Cardiac muscle cell (in vitro differentiated cells and primary cell): ENCODE data around the gene MKRN1. TPM values are rescaled to one million over a fixed set of nuclear protein-coding genes. Genes with fewer than 3 reads are reported as not detected.

ENCODE experiments used
- DNase-seq, 2 donors: peaks; one replicate each; pipeline versions ENCODE4 v3.0.0 to v3.0.0-alpha.2; 2010 to 2017; ENCODE audit warnings: low read depth in 1 of 2, low spot score in 1 of 2
- H3K27ac ChIP-seq: fragments of 200-600 bp; sonication (generic); 2 replicates; pipeline ENCODE4 v1.5.1; 2016
- H3K27me3 ChIP-seq: fragments of 200-600 bp; sonication (generic); 2 replicates; pipeline ENCODE4 v1.6.0; 2016; ENCODE audit warnings: control low read depth
- H3K36me3 ChIP-seq: fragments of 200-600 bp; sonication (generic); 2 replicates; pipeline ENCODE4 v1.5.1; 2016; ENCODE audit warnings: control low read depth
- H3K4me1 ChIP-seq: fragments of 200-600 bp; sonication (generic); 2 replicates; pipeline ENCODE4 v1.8.1; 2017; ENCODE audit warnings: low read depth, mild to moderate bottlenecking, mixed run types
- H3K4me3 ChIP-seq: fragments of 200-600 bp; sonication (generic); 2 replicates; pipeline ENCODE4 v1.5.1; 2016; ENCODE audit warnings: mild to moderate bottlenecking
- H3K9me3 ChIP-seq: fragments of 200-600 bp; sonication (generic); 2 replicates; pipeline ENCODE4 v1.5.1; 2017; ENCODE audit warnings: low read depth, mild to moderate bottlenecking, control low read depth
- polyA plus RNA-seq: library from polyadenylated mRNA; unstranded; fragments of >200 nt; fragmentation: Nextera tagmentation; extraction: Ambion mirVana; gene quantifications from 2 replicates; pipeline ENCODE4 v1.2.1, GENCODE V29; 2016
- total RNA-seq: library from RNA; depleted of rRNA; stranded (reverse); fragments of >200 nt; gene quantifications from 2 replicates; pipeline ENCODE4 v1.2.3, GENCODE V29; 2016
- TF ChIP-seq, protein P1 (sequence below): IDR thresholded peaks from 2 replicates; pipeline ENCODE4 v1.5.1; 2012; ENCODE audit warnings: low read depth, mild to moderate bottlenecking, low read length

The MKRN1 gene
- total and polyA plus RNA-seq, 2 experiments from 2014 or later, result 156 to 247 TPM

DNA sequence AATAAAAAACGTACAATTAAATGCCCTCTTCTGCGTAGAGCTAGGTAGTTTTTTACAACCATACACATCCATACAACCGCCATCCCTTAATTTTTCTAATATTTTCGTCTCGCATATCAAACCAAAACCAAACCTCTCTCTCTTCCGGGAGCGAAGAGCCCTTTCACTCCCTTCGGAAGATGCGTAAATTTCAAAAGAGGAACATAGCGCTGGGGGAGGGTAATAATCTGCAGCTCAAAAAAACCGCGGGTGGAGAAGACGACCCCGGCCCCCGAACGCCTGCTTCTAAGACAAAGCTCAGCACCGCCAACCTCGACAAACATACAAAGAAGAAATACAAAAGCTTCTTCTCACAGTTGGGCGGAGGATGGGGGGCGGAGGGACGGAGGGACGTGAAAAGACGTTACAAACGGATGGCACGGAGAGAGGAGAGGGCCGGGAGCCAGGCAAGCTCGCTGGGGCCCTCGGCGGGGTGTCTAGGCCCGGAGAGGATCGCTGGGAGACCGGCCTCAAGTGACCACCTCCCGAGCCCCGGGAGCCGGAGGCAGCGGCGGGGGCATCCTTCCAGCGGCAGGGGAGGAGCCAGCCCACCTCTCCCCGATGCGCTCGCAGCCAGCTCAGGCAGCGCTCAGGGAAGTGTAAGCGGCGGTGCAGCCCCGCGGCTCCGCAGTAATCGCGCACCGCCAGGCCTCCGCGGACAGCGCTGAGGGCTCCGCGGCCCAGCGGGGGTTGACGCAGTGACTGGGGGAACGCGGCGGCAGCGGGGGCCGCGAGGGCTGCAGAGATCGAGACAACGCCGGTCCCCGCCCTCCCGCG lies 851 bp downstream of the MKRN1 start:
- Histone ChIP-seq H3K4me1 (peaks cover 13% of the 10 kb centered on the region), H3K27me3 (no peaks in the 10 kb centered on the region), H3K27ac (peak overlapping the region; percentile 96), H3K4me3 (peak overlapping the region; percentile 90), H3K36me3 (no peaks in the 10 kb centered on the region), H3K9me3 (no peaks in the 10 kb centered on the region)
- TF ChIP-seq, protein P1, sequence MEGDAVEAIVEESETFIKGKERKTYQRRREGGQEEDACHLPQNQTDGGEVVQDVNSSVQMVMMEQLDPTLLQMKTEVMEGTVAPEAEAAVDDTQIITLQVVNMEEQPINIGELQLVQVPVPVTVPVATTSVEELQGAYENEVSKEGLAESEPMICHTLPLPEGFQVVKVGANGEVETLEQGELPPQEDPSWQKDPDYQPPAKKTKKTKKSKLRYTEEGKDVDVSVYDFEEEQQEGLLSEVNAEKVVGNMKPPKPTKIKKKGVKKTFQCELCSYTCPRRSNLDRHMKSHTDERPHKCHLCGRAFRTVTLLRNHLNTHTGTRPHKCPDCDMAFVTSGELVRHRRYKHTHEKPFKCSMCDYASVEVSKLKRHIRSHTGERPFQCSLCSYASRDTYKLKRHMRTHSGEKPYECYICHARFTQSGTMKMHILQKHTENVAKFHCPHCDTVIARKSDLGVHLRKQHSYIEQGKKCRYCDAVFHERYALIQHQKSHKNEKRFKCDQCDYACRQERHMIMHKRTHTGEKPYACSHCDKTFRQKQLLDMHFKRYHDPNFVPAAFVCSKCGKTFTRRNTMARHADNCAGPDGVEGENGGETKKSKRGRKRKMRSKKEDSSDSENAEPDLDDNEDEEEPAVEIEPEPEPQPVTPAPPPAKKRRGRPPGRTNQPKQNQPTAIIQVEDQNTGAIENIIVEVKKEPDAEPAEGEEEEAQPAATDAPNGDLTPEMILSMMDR, result no peak
- peak; percentile 47 to 71 for DNase-seq

DNA sequence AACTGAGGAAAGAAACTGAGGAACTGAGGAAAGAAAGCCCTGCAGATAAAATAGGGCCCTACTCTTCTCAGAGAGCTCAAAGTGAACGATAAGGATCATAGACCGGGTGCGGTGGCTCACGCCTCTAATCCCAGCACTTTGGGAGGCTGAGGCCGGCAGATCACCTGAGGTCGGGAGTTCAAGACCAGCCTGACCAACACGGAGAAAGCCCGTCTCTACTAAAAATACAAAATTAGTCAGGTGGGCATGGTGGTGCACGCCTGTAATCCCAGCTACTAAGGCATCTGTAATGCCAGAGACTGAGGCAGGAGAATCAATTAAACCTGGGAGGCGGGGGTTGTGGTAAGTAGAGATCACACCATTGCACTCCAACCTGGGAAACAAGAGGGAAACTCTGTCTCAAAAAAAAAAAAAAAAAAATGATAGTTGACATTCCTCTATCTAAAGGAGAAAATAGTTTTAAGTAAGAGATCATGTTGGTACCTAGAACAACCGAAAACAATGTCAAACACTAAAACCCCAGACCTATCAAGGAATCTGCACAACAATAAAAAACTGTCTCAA lies 2.5 kb downstream of the MKRN1 start:
- TF ChIP-seq, protein P1, result no peak
- peak overlapping the region; percentile 90 for H3K4me3 ChIP-seq
- H3K27ac ChIP-seq, result no peak overlapping the region

DNA sequence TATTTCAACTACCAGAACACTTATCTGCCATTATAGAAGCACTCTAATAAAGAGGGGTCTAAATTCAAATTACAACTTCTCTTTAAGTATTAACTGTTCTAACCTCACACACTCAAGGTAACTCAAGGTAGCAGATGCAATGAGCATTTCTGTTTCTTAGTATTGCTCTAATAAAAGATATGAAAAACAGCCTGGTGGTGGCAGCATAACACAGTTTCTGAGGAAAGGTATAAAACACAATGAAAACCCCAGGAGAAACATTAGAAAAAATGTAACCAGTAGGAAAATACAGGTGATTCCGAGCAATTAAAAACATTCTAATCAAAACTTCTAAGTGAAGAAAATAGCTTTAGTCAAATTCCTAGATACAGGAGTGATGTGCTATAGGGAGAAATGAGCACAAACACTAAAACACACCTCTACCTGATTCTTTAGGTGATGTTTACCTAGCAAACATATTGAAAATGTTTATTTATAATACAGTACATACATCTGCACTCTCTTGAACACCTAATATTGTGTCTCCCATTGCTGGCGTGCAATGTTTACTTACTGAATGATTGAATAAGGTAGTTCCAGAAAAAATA lies 3.5 kb downstream of the MKRN1 start:
- Histone ChIP-seq H3K4me3 (no peak overlapping the region), H3K27ac (no peak overlapping the region), H3K27me3 (no peaks in the 10 kb centered on the region), H3K4me1 (peaks cover 13% of the 10 kb centered on the region), H3K36me3 (peaks cover 3% of the 10 kb centered on the region), H3K9me3 (no peaks in the 10 kb centered on the region)
- DNase-seq, result peak; percentile 53 to 64
- TF ChIP-seq, protein P1, result peak; percentile 56

More for the DNA sequence above, 2.5 kb downstream of the MKRN1 start:
- Histone ChIP-seq H3K9me3 (no peaks in the 10 kb centered on the region), H3K36me3 (no peaks in the 10 kb centered on the region), H3K4me1 (peaks cover 13% of the 10 kb centered on the region), H3K27me3 (no peaks in the 10 kb centered on the region)
- DNase-seq, result no peak

DNA sequence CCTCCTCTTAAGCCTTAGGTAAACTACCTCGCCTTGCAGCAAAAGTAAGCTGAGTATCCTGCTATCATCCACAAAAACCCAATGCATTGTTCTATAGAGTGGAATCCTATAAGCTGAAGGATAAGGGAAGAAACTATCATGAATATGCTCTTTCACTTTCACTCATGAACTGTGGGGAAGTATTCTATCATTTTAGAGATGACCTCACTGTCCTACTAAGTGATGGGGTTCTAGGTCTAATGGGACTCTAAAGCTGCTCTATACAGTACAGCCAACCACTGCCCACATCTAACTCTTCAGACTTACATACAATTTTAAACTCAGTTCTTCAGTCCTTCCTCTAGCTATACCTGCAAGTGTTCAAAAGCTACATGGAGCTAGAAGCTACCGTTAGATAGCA lies 16.2 kb downstream of the MKRN1 start:
- H3K4me3 ChIP-seq, result no peak overlapping the region
- H3K27me3 ChIP-seq, result no peaks in the 10 kb centered on the region
- H3K9me3 ChIP-seq, result no peaks in the 10 kb centered on the region
- H3K4me1 ChIP-seq, result no peaks in the 10 kb centered on the region
- H3K27ac ChIP-seq, result no peak overlapping the region
- TF ChIP-seq, protein P1, result no peak
- peaks cover 43% of the 10 kb centered on the region for H3K36me3 ChIP-seq
- DNase-seq, result no peak

DNA sequence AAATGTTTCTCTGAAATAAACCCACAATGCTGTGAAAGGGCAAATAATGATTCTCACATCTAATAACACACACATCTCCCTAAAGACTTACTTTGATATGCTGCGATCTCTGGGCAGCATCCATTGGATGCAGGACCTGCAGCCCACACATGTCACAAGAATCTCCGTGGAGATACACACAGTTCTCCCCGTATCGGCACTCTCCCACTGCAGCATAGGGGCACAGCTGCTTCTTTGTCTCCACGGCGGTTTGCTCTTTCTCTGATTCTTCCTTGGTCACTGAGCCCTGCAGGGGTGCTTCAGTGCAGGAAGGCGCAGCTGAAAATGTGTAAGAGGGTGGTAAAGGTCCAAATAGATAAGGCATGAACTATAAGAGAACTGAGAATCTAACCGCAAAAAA lies 20.4 kb downstream of the MKRN1 start:
- Histone ChIP-seq H3K36me3 (peaks cover 51% of the 10 kb centered on the region), H3K4me3 (no peak overlapping the region), H3K27me3 (no peaks in the 10 kb centered on the region), H3K9me3 (no peaks in the 10 kb centered on the region), H3K4me1 (no peaks in the 10 kb centered on the region), H3K27ac (no peak overlapping the region)
- no peak for DNase-seq
- TF ChIP-seq, protein P1, result no peak
